HepG2 (cell line): ENCODE measurements around the gene TFB1M. TPM values are rescaled to one million over a fixed set of nuclear protein-coding genes. Genes with fewer than 3 reads are reported as not detected.
A peak's percentile ranks its signal among the peaks of the same experiment; 100 is the strongest.

Experiments
- BRCA1 ChIP-seq: sonication (generic); formaldehyde crosslinking; IDR thresholded peaks from 2 replicates; pipeline ENCODE4 v1.4.0; 2020; ENCODE audit warnings: missing genetic modification reagents
- CREBL2 ChIP-seq: sonication (generic); formaldehyde crosslinking; IDR thresholded peaks from 2 replicates; pipeline ENCODE4 v1.8.1; 2023; ENCODE audit warnings: missing genetic modification reagents, mild to moderate bottlenecking, borderline replicate concordance
- DZIP1 ChIP-seq: sonication (generic); formaldehyde crosslinking; IDR thresholded peaks from 2 replicates; pipeline ENCODE4 v1.5.0; 2020; ENCODE audit warnings: mild to moderate bottlenecking, missing genetic modification reagents
- HNRNPL ChIP-seq: fragments of 200-400 bp; formaldehyde crosslinking; IDR thresholded peaks from 2 replicates; pipeline ENCODE4 v1.6.1; 2017; ENCODE audit warnings: mild to moderate bottlenecking, low read depth, low read length
- ISX ChIP-seq: sonication (generic); formaldehyde crosslinking; conservative IDR thresholded peaks from 2 replicates; pipeline ENCODE4 v1.5.0; 2020; ENCODE audit warnings: missing genetic modification reagents
- RNF219 ChIP-seq: sonication (generic); formaldehyde crosslinking; IDR thresholded peaks from 2 replicates; pipeline ENCODE4 v1.5.0; 2020; ENCODE audit warnings: mild to moderate bottlenecking, missing genetic modification reagents
- SIN3B ChIP-seq: fragments of 150-350 bp; IDR thresholded peaks from 2 replicates; pipeline ENCODE4 v1.6.1; 2014; ENCODE audit warnings: low read length
- SNAPC5 ChIP-seq: sonication (generic); formaldehyde crosslinking; IDR thresholded peaks from 2 replicates; pipeline ENCODE4 v1.8.1; 2023; ENCODE audit warnings: mild to moderate bottlenecking, missing genetic modification reagents, borderline replicate concordance
- WIZ ChIP-seq: sonication (generic); formaldehyde crosslinking; IDR thresholded peaks from 2 replicates; pipeline ENCODE4 v1.5.1; 2020; ENCODE audit warnings: mild to moderate bottlenecking, missing genetic modification reagents
- ZNF660 ChIP-seq: sonication (generic); formaldehyde crosslinking; IDR thresholded peaks from 2 replicates; pipeline ENCODE4 v1.5.1; 2020; ENCODE audit warnings: mild to moderate bottlenecking, low read depth, missing genetic modification reagents, borderline replicate concordance
- polyA plus RNA-seq, 8 experiments: library from polyadenylated mRNA; depleted of rRNA in 3 of 8; stranded (reverse) in 7 of 8; unstranded in 1 of 8; fragments of >200 nt; fragmentation: Illumina TruSeq in 4 of 8; extraction: Trizol in 4 of 8; gene quantifications; 2 replicates each; pipeline versions ENCODE4 v1.2.1 to v1.2.3, GENCODE V29; 2011 to 2016; ENCODE audit warnings: low read depth in 4 of 8, missing spikeins in 1 of 8, mixed read lengths in 1 of 8; ENCODE audit not compliant: insufficient read depth in 1 of 8
- total RNA-seq, 5 experiments: library from RNA; depleted of rRNA; stranded (reverse); fragments of >200 nt; fragmentation: Illumina TruSeq; extraction: Trizol; gene quantifications; 2 replicates each; pipeline ENCODE4 v1.2.3, GENCODE V29; 2016; ENCODE audit warnings: low read depth in 1 of 5
- TF ChIP-seq, protein P1 (sequence below): sonication (generic); formaldehyde crosslinking; IDR thresholded peaks from 2 replicates; pipeline ENCODE4 v1.5.0; 2020; ENCODE audit warnings: missing genetic modification reagents
- TF ChIP-seq, protein P2 (sequence below), 2 experiments: fragments of 450-650 bp in 1 of 2; sonication (generic) in 1 of 2; formaldehyde crosslinking in 1 of 2; IDR thresholded peaks; 2 replicates each; pipeline versions ENCODE4 v1.6.1 to v1.8.0; 2016 to 2022; ENCODE audit warnings: antibody characterized with exemption in 1 of 2, mild to moderate bottlenecking in 1 of 2, missing genetic modification reagents in 1 of 2

The TFB1M gene
- total and polyA plus RNA-seq, 2 of the 13 experiments (the other 11 are each of a cell fraction or from before 2014, with no cell fraction given) = 91.4 to 122 TPM

- TF ChIP-seq, protein P1, sequence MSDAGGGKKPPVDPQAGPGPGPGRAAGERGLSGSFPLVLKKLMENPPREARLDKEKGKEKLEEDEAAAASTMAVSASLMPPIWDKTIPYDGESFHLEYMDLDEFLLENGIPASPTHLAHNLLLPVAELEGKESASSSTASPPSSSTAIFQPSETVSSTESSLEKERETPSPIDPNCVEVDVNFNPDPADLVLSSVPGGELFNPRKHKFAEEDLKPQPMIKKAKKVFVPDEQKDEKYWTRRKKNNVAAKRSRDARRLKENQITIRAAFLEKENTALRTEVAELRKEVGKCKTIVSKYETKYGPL (CRISPR knock-in tag) = no peak; the same call in 1 of the 2 replicates
- TF ChIP-seq ZNF660 (CRISPR knock-in tag) = no peak
- no peak for TF ChIP-seq DZIP1
- TF ChIP-seq SNAPC5 (CRISPR knock-in tag) = no peak
- TF ChIP-seq CREBL2 (CRISPR knock-in tag) = 0 out of 2 replicates have a peak, but pooled peaks have one; percentile 56
- no peak for TF ChIP-seq SIN3B
- no peak for TF ChIP-seq BRCA1 (CRISPR knock-in tag)
- TF ChIP-seq WIZ (CRISPR knock-in tag) = 0 out of 2 replicates have a peak, but pooled peaks have one; percentile 83
- peak; percentile 18; the same call in 1 of the 2 replicates for TF ChIP-seq ISX (CRISPR knock-in tag)
- TF ChIP-seq RNF219 (CRISPR knock-in tag) = no peak
- TF ChIP-seq, protein P2, sequence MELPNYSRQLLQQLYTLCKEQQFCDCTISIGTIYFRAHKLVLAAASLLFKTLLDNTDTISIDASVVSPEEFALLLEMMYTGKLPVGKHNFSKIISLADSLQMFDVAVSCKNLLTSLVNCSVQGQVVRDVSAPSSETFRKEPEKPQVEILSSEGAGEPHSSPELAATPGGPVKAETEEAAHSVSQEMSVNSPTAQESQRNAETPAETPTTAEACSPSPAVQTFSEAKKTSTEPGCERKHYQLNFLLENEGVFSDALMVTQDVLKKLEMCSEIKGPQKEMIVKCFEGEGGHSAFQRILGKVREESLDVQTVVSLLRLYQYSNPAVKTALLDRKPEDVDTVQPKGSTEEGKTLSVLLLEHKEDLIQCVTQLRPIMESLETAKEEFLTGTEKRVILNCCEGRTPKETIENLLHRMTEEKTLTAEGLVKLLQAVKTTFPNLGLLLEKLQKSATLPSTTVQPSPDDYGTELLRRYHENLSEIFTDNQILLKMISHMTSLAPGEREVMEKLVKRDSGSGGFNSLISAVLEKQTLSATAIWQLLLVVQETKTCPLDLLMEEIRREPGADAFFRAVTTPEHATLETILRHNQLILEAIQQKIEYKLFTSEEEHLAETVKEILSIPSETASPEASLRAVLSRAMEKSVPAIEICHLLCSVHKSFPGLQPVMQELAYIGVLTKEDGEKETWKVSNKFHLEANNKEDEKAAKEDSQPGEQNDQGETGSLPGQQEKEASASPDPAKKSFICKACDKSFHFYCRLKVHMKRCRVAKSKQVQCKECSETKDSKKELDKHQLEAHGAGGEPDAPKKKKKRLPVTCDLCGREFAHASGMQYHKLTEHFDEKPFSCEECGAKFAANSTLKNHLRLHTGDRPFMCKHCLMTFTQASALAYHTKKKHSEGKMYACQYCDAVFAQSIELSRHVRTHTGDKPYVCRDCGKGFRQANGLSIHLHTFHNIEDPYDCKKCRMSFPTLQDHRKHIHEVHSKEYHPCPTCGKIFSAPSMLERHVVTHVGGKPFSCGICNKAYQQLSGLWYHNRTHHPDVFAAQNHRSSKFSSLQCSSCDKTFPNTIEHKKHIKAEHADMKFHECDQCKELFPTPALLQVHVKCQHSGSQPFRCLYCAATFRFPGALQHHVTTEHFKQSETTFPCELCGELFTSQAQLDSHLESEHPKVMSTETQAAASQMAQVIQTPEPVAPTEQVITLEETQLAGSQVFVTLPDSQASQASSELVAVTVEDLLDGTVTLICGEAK (IDR thresholded peaks at IDR 0.05) = no peak
- TF ChIP-seq, protein P2 (CRISPR knock-in tag; IDR thresholded peaks at IDR 0.05) = 0 out of 2 replicates have a peak, but pooled peaks have one; percentile 39
- TF ChIP-seq HNRNPL = peak; percentile 57; the same call in 1 of the 2 replicates
Measured at GRCh38 chr6:155328074-155328538, 13.8 kb upstream of the TFB1M start (continued).
